ENCODE results near the gene CYP4Z1.

CYP4Z1 gene

DNA sequence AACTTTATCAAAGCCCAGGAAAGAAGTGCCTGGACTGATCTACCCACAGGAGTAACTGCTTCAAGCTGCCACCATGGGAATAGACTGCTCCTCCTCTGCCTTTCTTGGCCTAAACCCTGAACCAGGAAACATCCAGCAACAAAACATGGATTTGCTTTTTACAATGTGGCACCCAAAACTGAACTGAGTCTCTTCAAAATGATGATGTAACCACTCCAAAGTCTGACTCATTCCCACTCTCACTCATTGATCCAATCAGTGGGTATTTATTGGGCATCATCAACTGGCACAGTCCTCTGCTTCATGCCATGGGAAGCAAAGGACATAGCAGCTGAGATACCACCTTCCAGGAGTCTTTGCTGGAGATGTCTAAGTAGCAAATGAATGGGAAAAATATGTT is 93.7 kb downstream of the CYP4Z1 start:
- TF ChIP-seq, protein P1, sequence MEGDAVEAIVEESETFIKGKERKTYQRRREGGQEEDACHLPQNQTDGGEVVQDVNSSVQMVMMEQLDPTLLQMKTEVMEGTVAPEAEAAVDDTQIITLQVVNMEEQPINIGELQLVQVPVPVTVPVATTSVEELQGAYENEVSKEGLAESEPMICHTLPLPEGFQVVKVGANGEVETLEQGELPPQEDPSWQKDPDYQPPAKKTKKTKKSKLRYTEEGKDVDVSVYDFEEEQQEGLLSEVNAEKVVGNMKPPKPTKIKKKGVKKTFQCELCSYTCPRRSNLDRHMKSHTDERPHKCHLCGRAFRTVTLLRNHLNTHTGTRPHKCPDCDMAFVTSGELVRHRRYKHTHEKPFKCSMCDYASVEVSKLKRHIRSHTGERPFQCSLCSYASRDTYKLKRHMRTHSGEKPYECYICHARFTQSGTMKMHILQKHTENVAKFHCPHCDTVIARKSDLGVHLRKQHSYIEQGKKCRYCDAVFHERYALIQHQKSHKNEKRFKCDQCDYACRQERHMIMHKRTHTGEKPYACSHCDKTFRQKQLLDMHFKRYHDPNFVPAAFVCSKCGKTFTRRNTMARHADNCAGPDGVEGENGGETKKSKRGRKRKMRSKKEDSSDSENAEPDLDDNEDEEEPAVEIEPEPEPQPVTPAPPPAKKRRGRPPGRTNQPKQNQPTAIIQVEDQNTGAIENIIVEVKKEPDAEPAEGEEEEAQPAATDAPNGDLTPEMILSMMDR (IDR thresholded peaks at IDR 0.05; ENCODE audit: extremely low read depth, insufficient read depth, missing control alignments) = no peak
- DNase-seq (ENCODE audit: low spot score) = no peak
- in situ Hi-C loops (cut with MboI; ENCODE audit: low pct_unique_long_range_greater_than_20kb, low sequenced_read_pairs, unreplicated experiment) = no loop called here

DNA sequence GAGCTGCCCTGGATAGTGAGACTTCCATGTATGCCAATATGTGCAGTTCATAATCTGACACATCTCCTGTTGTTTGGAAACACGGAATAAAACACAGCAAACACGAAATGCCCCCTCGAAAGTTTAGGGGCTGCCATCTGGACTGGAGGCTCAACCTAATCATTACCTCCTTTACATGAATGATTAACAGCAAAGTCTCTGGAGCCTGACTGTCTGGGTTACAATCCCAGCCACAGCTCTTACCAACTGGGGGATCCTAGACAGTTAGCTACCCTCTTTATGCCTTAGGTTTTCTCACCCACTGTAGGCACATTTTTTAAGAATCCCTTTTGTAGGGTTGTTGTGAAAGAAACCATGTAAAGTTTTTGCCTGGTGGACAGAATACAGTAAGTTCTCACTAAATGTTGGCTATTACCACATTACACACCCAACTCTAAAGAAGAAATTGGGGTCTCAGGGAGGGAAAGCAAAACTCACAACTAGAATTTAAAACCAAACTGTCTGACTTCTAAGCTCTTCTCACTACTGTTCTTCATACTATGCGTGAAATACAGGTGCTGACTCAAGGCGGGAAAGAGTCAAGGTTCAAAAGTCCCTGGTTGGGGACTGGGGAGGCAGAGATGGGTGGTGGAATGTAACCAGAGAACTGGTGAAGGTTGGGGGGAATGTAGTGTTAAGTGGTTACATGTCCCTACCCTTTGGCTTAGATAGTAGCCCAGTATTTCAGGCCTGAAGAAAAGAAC is 94.4 kb downstream of the CYP4Z1 start:
- TF ChIP-seq, protein P1 (IDR thresholded peaks at IDR 0.05; ENCODE audit: extremely low read depth, insufficient read depth, missing control alignments) = no peak
- in situ Hi-C loops (cut with MboI; ENCODE audit: low pct_unique_long_range_greater_than_20kb, low sequenced_read_pairs, unreplicated experiment) = no loop called here
- no peak for DNase-seq (ENCODE audit: low spot score)

DNA sequence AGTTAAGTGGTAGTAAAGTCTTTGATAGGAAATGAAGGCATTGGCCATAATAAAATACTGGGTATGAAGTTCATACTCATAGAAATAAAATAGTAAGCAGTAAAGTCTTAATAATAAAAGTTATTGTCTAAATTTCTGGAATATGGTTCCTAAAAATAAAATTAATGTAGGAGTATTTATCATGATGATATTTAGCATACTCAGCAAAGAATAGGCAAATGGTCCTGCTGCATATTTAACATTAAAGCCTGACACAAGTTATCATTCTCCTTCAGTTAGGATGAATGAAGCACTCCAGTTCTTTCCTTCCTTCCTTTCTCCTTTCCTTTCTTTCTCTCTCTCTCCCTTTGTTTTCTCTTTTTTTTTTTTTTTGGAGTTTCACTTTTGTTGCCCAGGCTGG is 97.5 kb downstream of the CYP4Z1 start:
- TF ChIP-seq, protein P1 (IDR thresholded peaks at IDR 0.05; ENCODE audit: extremely low read depth, insufficient read depth, missing control alignments) = no peak
- in situ Hi-C loops (cut with MboI; ENCODE audit: low pct_unique_long_range_greater_than_20kb, low sequenced_read_pairs, unreplicated experiment) = no loop called here
- no peak for DNase-seq (ENCODE audit: low spot score)

Data from GM13977 (cell line).